CD4-positive, alpha-beta T cell treated with Interleukin-6 for 4 hours (primary cell): ENCODE results near the gene LRRC51.
"Not testable (repeated sequence)": the region's sequence is repeated elsewhere in the genome, so short reads cannot be mapped to it uniquely, and the experiment has no call there.

Source experiments
- DNase-seq: peaks from one replicate; pipeline ENCODE4 v3.0.0-alpha.2; 2020; ENCODE audit warnings: mixed read lengths

Gene LRRC51

GRCh38 chr11:72141066-72141465, 60.4 kb downstream of the LRRC51 start:
- peak; percentile 5 for DNase-seq

- DNase-seq = not testable (repeated sequence)
Observed at GRCh38 chr11:72142086-72142485, 61.4 kb downstream of the LRRC51 start.

GRCh38 chr11:72142543-72142942, 61.9 kb downstream of the LRRC51 start:
- not testable (repeated sequence) for DNase-seq

- DNase-seq = no peak
Observed at GRCh38 chr11:72144807-72145565, 64.3 kb downstream of the LRRC51 start.
